GM19452 (cell line): ENCODE measurements around the gene LIPE.

Experiments
- ATAC-seq: cut with Tn5 transposase; IDR thresholded peaks from one replicate; pipeline ENCODE4 v1.9.1; 2021; ENCODE audit not compliant: unreplicated experiment

Gene LIPE

DNA sequence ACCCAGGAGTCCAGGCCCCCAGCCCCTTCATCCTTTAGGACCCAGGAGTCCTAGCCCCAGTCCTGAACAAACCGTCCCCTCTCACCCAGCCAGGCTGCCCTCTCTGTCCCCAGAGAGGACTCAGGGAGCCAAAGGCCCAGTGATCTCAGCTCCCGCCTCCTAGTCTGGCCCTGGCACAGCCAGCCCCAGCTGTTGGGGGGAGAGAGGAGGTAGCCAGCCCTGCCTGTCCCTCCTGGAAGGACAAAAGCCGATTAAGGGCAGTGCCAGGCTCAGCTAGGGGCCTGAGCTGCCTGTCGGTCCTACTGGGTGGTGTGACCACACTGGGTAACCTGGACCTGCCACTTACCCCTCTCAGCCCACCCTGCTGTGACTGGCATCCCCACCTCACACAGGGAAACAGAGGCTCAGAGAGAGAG, 14.5 kb downstream of the LIPE start:
- no peak for ATAC-seq

DNA sequence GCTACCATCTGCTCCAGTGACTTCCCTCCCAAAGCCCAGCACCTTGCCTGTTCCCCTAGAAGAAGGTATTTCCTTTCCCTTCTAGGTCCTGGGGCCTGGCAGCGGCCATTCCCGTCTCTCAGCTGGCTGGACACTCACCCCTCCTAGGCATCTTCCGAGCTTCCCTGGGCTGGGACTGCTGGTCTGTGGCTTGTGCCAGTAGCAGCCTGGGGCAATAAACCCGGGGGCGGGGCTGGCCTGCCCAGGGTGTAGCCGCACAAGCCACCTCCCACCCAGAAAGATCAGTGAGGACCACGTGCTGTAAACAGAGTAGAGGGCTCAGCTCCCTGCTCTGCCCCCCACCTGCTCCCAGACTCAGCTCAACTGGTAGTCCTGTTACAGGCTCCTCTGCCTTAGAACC, 15.0 kb downstream of the LIPE start:
- no peak for ATAC-seq

DNA sequence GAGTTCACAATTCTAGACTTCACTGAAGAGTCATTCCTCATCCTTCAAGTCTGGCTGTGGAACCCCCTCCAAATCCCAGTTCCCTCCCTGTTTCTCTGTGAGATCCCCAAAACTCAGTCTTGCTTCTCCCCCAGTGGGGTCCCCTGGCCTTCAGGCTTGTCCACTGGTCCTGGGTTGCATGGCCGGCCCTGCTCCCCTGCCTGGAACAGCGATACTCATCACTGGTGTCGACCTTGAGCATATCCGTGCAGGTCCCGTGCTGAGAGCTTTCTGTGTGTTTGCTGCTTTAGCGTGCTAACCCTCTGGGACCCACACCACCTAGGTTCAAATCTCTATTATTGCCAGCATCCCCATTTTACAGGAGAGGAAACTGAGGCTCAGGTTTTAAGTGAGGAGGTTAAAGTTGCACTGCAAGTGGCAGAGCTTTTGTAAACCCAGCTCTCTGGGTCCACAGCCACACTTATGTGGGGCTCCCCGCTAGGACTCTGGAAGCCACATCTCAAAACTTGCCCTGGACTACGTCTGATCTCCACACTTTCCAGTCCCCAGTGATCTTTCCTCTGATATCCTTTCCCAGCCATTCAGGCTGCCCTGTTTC, 15.5 kb downstream of the LIPE start:
- no peak for ATAC-seq

DNA sequence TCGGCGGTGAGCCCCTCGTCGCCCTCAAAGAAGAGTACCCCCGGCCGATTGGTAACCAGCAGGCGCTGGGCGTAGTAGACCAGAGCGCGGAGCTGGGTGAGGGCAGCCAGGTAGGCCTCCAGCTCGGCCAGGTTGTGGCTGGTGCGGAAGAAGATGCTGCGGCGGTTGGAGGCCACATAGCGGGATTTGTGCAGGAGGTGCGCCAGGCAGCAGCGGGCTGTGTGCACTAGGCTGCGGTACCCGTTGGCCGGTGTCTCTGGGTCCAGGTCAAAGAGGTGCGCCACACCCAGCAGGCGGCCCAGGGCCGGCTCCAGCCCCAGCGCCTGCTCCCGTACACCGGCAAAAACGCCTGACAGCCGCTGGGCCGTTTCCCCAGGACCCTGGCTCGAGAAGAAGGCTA, 16.8 kb downstream of the LIPE start:
- no peak for ATAC-seq

DNA sequence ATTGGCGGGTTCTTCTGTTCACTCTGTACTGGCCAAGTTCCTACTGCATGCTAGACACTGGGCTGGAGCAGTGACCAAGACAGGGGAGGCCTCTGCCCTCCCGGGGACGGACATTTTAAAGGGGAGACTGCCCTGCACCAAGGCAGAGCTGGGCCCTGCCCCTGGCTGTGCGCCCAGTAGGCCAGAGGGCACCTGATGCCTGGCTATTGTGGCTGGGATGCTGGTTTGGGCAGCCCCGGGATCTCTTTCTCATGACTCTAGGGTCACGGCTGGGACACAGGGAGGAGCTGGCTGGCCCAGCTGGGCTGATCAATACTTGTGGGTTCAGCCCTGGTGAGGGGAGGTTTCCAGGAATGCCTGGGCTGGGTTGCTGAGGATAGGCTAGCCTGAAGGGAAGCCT, 17.7 kb downstream of the LIPE start:
- no peak for ATAC-seq

DNA sequence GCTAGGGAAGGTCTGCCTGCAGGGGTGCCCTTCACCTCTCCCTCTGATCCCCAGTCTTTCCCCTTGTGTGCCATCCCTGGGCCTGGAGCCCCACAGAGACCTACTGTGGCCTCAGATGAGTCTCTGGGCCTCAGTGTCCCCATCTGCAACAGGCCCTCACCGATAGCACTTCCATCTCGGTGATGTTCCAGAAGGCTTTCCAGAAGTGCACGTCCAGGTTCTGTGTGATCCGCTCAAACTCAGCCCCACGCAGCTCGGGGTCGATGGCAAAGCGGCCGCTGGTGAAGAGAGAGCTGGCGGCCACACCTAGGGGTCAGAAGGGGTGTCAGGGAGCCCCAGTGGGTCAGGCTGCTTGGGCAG, 19.4 kb downstream of the LIPE start:
- ATAC-seq, result no peak

DNA sequence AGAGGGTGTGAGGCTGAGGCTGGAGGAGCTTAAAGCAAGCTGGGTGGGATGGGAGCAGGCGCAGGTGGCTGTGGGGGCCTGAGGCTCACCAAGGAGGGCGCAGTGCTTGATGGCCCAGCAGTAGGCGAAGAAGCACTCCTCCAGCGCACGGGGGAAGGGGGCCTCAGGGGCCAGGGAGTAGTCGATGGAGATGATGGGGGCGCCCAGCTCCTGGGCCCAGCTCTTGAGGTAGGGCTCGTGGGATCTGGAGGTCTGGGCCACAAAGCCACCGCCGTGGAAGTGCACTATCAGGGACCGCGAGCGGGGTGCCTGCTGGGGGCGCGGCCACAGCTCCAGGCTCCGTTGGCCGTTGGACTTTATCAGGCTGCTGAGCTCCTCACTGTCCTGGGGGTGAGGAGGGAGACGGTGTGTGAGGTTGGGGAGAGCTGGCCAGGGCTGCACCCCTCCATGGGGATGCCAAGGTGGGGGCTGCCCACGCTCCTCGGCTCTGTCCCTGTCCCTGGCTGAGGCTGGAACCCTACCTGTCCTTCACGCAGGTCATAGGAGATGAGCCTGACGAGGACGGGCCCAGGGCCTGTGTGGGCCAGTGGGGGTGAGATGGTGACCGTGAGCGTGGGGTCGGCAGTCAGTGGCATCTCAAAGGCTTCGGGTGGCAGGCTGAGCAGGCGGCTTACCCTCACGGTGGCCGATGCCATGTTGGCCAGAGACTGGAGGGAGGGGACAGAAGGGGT, 19.9 kb downstream of the LIPE start:
- no peak for ATAC-seq

DNA sequence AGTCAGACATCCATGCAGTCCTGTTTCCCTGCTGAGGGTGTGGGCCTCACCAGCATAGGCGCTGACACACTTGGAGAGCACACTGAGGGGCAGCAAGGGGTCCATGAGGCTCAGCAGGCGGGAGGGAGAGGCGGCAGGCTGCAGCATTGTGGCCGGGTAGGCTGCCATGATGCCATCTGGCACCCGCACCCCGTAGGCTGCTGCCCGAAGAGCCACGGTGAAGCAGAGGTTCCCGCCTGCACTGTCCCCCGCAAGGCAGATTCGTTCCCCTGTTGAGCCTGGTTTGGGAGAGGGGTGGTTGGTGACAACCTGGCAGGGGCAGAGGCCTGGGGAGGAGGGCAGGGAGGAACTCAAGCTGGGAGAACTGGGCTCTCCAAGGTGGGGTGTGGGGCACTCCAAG, 21.1 kb downstream of the LIPE start:
- ATAC-seq, result no peak

DNA sequence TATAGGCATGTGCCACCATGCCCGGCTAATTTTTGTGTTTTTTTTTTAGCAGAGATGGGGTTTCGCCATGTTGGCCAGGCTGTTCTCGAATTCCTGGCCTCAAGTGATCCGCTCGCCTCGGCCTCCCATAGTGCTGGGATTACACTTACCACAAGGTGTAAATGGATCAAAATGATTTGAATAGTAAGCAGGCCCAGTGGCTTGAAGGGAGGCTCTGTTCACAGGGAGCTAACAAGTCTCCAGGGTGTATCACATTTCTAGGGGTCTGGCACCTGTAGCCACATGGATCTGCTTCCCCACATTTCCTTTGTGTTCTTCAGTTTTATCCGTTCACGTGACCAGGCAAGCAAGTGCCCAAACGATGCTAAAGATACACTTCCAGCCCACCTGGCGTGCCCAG, 23.6 kb downstream of the LIPE start:
- no peak for ATAC-seq

DNA sequence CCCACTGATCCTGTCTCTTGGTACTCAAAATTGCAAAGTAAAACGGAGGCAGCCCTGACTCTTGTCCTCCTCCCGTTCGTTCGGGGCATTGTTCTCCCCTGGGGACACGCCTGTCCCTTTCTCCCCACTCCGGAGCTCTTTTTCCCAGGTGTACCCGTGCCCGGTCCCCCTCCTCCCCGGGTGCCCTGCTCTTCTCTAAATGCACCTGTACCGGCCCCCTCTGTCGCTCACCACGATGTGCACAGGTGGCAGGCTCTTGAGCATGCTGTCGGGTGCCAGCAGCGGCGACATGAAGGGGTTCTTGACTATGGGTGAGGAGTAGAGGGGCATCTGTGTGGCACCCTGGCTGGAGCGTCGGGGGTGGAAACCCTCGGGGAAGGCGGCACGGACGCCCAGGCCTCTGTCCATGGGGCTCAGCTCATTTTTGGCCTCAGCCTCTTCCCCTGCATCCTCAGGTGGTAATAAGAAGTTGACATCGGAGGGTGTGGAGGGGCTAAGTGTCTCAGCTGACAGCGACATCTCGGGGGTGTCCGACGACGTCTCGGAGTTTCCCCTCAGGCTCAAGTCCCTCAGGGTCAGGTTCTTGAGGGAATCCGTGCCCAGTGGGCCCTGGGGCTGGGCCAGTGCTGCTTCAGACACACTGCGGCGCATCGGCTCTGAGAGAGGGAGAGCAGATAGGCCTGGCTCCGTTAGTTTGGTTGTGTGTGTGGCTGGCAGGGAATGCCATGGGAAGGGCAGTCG, 24.6 kb downstream of the LIPE start:
- no peak for ATAC-seq

DNA sequence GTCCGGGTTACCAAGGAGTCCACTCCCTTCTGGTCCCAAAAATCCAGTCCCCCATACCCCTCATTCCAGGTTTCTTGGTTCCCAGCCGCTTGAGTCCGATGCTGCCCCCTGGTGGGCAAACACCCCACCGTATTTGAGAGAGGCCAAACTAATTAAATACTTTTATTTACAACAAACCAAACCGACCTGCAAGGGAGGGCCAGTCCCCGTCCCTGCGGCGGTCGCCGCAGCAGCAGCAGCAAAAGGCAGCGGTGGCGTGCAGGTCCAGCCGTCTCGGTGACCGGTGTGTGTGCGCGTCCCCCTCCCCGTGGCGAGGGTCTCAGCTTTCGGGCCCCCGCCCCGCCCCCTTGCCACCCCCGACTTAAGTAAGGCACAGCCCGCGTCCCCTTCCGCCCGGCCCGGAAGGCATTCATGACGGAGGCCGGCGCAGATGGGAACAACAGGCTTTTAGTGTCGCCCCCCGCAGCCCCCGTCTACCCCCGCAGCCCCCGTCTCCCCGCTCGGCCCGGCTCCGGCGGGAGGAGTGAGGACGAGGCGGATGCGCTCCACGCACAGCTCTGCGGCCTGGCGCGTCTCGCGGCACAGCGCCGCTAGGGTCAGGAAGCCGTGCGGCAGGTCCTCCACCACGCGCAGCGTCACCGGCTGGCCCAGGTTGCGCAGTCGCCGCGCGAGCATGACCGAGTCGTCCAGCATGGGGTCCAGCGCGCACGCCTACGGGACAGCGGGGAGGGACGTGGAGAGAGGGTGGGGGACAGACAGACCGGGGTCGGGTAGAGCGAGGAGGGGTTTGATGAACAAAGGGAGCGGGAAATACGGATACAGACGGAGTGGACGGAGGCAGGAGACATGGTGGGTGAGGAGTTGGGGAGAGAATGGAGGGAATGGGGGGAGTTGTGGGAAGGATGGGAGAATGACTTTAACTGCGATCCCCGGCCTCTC, 25.6 kb downstream of the LIPE start:
- ATAC-seq, result no peak

DNA sequence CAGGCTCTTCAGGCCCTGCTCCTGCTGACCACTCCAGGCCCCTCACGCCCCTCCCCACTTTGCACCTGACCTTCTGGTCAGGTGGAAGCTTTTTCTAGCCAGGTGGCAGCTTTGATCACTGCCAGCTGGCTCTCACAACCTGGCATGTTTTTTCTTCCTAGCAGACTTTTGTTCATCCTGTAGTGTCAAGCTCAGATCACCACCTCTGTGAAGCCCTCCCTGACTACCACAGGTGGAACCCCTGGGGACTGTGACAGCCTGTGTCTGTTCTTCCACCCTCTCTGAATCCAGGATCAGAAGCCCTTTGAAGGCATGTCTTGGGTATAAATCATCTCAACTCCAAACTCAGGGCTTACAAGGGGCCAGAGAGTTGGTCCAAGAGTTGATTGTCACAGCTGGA, 26.8 kb downstream of the LIPE start:
- ATAC-seq, result no peak

DNA sequence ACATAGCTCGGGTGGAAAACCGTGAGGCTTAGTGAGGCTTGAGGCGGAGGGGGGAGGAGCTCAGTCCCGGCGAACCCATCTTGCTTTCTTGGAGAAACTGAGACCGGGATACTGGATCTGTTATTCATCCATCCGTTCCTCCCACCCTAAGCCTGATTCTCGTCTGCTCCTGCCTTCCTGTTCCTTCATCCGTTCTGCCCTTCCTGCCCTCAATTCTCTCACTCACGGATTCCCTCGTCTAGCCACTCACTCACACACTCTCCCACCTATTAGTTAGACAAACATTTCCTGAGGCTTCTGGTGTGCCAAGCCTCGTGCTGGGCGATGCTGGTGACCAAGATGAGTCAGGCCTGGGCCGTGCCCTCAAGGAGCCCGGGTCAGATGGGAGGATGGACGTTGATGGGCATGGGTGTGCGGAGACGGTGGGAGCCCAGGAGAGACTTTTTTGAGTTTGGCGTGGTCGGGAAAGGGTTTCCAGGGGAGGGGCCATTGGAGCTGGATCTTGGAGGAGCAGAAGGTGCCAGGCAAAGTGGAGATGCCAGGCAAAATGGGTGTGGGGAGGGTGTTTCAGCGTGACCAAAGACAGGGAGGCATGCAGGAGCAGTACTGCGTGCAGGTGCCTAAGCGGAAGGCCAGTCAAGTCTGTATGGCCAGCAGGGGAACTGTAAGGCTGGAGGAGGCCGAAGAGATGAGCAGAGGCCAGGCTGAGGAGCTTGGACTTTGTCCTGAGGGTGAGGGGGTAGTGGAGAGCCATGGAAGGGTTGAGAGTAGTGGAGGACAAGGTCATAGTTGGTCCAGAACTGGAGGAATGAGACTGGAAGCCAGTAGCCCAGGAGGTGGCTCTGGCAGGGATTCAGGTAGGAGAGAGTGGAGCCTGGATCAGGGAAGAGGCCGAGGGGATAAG, 29.7 kb downstream of the LIPE start:
- no peak for ATAC-seq

DNA sequence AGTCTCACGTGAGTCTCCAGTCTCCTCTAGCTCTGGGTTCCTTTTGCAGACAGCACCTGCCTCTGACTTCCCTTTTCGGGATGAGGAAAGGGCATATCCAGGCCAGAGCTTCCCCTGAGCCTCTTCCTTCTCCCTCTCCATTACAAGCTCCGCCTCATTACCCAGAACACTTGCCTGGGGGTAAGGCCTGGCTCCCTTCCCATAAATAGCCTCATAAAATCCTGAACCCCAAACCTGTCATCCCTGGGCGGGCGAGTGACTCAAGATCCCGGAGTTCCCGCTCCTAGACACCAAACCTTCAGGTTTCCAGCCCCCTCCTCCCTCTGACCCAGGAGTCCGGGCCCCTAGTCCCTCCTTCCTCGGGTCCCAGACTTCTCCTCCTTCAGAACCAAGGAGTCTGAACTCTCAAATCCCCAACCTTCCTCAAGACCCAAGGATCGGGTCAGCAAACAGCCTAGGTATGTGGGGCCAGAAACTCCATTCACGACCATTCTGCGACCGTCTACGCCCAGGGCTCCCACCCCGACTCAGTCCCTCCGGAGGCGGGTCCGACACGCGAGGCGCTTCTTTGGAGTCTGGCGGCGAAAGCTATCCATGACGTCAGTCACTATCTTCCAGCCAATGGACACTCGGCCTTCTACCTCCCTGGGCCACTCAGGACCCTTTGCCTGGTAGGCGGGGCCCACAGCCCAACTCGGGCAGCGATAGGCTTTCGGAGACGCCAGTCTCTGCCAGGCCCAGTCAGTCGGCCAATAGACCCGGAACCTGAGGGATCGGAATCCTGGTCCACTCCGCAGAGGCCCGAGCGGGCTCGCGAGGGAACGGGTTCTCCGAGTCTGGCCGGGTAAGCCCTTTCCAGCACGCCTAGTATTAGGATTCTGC, 30.6 kb downstream of the LIPE start:
- peak; percentile 96 for ATAC-seq

DNA sequence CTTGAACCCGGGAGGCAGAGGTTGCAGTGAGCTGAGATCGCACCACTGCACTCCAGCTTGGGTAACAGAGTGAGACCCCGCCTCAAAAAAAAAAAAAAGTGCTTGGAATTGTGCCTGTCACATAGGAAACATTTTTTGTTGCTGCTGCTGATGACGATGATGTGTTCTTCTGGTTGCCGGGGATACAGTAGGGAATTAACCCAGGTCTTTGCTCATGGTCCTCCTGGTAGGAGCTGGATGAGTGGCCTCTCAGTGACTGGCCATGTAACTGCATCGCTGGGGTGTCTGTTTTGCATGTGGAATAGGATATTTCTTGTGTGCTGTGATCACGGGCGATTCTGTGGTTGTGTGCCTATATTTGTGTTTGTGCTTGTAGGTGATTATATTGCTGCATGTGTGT, 32.4 kb downstream of the LIPE start:
- no peak for ATAC-seq

DNA sequence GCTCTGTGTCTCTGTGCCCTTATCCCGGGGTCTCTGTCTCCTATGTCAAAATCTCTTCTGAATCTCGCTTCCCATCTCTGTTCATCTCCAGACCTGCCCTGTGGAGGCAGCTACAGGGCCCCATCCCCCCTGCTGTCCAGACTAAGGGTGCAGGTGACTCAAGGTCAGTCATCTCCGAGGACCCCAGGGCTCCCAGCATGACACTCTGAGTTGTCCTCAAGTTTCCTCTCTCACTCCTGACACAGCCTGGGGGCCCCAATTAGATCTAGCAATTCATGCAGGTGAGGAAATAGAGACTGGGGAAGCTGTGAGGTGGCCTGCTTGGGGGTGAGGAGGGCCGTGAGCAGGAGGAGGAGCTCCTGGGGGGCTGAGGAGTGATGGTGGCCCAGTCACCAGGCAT, 35.0 kb downstream of the LIPE start:
- no peak for ATAC-seq

DNA sequence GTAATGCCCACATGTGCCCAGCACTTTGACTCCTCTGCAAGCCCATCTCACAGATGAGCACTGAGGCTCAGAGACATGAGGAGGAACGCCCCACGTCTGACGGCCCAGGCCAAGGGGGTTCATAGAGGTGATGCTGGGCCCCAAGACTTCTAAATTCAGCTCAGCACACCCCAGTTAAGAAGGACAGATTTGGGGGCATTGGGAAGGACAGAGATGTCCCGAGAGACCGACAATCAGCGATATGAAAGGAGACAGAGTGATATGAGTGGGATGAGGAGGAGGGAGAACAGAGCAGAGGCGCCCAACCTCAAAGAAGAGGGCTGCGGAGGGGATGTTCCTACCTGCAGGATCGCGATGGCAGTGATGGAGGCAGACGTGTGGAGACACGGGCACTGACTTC, 37.3 kb downstream of the LIPE start, which contains the start of gene CNFN:
TSS of gene CNFN (minus strand) at position 399 of the 400 bp plus-strand sequence. CDS start 1,260 bp downstream, outside the sequence.
- no peak for ATAC-seq

DNA sequence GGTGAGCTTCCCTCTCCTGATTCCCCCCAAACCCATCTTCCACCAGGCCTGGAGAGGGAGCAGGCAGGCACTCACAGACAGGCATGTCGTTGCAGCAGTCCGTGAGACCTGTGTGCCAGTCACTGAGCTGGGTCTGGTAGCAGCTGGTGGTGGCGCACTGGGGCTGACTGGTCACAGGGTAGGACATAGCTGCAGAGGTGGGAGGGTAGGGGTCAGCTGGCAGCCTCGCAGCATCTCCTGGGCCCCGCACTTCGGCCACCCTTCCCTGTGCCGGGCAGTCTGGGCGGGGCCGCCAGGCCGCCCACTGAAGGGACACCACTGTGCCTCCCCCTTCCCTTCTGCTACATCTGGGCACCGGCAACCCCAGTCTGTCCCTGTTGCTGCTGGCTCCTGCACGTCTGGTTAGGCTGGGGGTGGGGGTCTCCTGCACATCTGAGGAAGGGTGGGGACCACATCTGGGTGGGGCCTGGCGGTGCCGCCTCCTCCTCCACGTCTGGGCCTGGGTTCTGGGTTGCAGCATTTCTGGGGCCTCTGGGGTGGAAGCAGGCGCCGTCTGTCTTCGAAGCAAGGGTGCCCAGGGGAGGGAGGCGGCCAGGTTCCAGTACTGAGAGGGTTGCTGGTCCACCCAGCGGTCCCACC, 38.2 kb downstream of the LIPE start:
- ATAC-seq, result no peak
